ENCODE data around the gene PLPPR2.

PLPPR2 gene

DNA sequence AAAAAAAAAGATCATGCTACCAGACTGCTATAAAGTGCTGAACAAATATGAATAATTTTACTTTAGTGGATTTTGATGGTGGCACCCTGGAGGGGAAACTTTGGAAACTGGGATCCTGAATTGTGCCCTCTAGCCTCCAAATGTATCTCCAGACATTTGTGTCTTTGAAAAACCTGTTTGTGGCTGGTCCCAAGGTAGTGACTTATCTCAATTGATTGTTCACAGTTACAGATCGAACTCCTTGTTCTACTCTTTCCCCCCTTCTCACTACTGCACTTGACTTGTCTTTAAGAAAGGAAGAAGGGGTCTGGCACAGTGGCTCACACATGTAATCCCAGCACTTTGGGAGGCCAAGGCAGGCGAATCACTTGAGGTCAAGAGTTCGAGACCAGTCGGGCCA is 53.4 kb downstream of the PLPPR2 start:
- no peak for DNase-seq (ENCODE audit: low spot score)
- TF ChIP-seq, protein P1, sequence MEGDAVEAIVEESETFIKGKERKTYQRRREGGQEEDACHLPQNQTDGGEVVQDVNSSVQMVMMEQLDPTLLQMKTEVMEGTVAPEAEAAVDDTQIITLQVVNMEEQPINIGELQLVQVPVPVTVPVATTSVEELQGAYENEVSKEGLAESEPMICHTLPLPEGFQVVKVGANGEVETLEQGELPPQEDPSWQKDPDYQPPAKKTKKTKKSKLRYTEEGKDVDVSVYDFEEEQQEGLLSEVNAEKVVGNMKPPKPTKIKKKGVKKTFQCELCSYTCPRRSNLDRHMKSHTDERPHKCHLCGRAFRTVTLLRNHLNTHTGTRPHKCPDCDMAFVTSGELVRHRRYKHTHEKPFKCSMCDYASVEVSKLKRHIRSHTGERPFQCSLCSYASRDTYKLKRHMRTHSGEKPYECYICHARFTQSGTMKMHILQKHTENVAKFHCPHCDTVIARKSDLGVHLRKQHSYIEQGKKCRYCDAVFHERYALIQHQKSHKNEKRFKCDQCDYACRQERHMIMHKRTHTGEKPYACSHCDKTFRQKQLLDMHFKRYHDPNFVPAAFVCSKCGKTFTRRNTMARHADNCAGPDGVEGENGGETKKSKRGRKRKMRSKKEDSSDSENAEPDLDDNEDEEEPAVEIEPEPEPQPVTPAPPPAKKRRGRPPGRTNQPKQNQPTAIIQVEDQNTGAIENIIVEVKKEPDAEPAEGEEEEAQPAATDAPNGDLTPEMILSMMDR (IDR thresholded peaks at IDR 0.05; ENCODE audit: extremely low read depth, missing control alignments): no peak

DNA sequence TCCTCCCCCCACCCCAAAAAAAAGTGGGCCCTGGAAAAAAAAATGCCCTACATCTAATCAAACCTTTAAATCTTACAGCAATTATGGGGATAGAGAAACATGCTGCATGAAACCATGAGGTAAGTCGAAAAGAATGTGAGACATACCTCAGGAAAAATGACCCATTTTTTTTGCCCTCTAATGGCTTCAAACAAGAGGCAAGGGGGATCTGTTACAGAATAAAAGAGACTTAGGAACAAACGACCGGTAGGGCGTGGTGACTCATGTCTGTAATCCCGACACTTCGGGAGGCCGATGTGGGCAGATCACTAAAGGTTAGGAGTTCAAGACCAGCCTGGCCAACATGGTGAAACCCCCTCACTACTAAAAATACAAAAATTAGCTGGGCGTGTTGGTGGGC is 55.5 kb downstream of the PLPPR2 start:
- no peak for DNase-seq (ENCODE audit: low spot score)
- TF ChIP-seq, protein P1 (IDR thresholded peaks at IDR 0.05; ENCODE audit: extremely low read depth, missing control alignments): no peak

DNA sequence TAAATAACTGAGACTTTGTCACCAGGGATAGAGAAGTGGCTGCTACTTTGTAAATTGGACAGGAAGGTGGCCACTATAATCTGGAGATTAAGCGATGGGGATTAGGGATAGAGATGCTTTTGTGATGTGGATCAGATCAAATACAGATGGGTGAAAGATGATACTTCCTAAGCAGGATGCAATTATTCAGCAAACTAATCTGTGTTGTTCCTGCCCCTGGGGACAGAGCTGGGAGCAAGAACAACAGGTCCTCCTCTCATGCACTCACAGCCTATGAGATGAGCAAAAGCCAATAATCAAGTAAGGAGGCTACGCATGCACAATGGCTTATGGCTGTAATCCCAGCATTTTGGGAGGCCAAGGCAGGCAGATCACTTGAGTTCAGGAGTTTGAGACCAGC is 59.3 kb downstream of the PLPPR2 start:
- no peak for DNase-seq (ENCODE audit: low spot score)
- TF ChIP-seq, protein P1 (IDR thresholded peaks at IDR 0.05; ENCODE audit: extremely low read depth, missing control alignments): no peak

All from GM20000 (cell line).